ENCODE data around the gene SUSD5. TPM values are rescaled to one million over a fixed set of nuclear protein-coding genes. Genes with fewer than 3 reads are reported as not detected.

The SUSD5 gene
- total RNA-seq, 1 donor from 2014 or later = 2.0 TPM

GRCh38 chr3:33128706-33129105, 89.9 kb downstream of the SUSD5 start:
- DNase-seq = no peak
- TF ChIP-seq CTCF (IDR thresholded peaks at IDR 0.05; ENCODE audit: partially characterized antibody, unreplicated experiment) = no peak
- Mint-ChIP-seq H3K9me3 (ENCODE audit: unreplicated experiment) (no peaks in the 10 kb centered on the region), H3K4me1 (ENCODE audit: low read depth, unreplicated experiment) (no peaks in the 10 kb centered on the region), H3K27ac (ENCODE audit: unreplicated experiment) (no peak overlapping the region), H3K36me3 (ENCODE audit: unreplicated experiment) (no peaks in the 10 kb centered on the region), H3K4me3 (ENCODE audit: unreplicated experiment) (no peak overlapping the region), H3K27me3 (ENCODE audit: unreplicated experiment) (no peaks in the 10 kb centered on the region)

GRCh38 chr3:33125840-33126239, 92.8 kb downstream of the SUSD5 start:
- Mint-ChIP-seq H3K4me1 (ENCODE audit: low read depth, unreplicated experiment) (no peaks in the 10 kb centered on the region), H3K27me3 (ENCODE audit: unreplicated experiment) (peaks cover 3% of the 10 kb centered on the region), H3K9me3 (ENCODE audit: unreplicated experiment) (no peaks in the 10 kb centered on the region), H3K4me3 (ENCODE audit: unreplicated experiment) (no peak overlapping the region), H3K27ac (ENCODE audit: unreplicated experiment) (no peak overlapping the region), H3K36me3 (ENCODE audit: unreplicated experiment) (no peaks in the 10 kb centered on the region)
- DNase-seq = no peak
- TF ChIP-seq CTCF (IDR thresholded peaks at IDR 0.05; ENCODE audit: partially characterized antibody, unreplicated experiment) = no peak

- no peak for DNase-seq
- no peaks in the 10 kb centered on the region for H3K36me3 Mint-ChIP-seq (ENCODE audit: unreplicated experiment)
- H3K9me3 Mint-ChIP-seq (ENCODE audit: unreplicated experiment) = no peaks in the 10 kb centered on the region
- H3K4me1 Mint-ChIP-seq (ENCODE audit: low read depth, unreplicated experiment) = no peaks in the 10 kb centered on the region
- TF ChIP-seq CTCF (IDR thresholded peaks at IDR 0.05; ENCODE audit: partially characterized antibody, unreplicated experiment) = no peak
- H3K27ac Mint-ChIP-seq (ENCODE audit: unreplicated experiment) = no peak overlapping the region
- no peak overlapping the region for H3K4me3 Mint-ChIP-seq (ENCODE audit: unreplicated experiment)
- peaks cover 3% of the 10 kb centered on the region for H3K27me3 Mint-ChIP-seq (ENCODE audit: unreplicated experiment)
These were observed 94.0 kb downstream of the SUSD5 start for GRCh38 chr3:33124638-33125037.

- Mint-ChIP-seq H3K4me3 (ENCODE audit: unreplicated experiment) (no peak overlapping the region), H3K27me3 (ENCODE audit: unreplicated experiment) (peaks cover 4% of the 10 kb centered on the region), H3K36me3 (ENCODE audit: unreplicated experiment) (no peaks in the 10 kb centered on the region), H3K9me3 (ENCODE audit: unreplicated experiment) (no peaks in the 10 kb centered on the region), H3K27ac (ENCODE audit: unreplicated experiment) (no peak overlapping the region), H3K4me1 (ENCODE audit: low read depth, unreplicated experiment) (peaks cover 6% of the 10 kb centered on the region)
- no peak for TF ChIP-seq CTCF (IDR thresholded peaks at IDR 0.05; ENCODE audit: partially characterized antibody, unreplicated experiment)
- no peak for DNase-seq
These were observed 95.6 kb downstream of the SUSD5 start for GRCh38 chr3:33122991-33123390.

- Mint-ChIP-seq H3K27me3 (ENCODE audit: unreplicated experiment) (peaks cover 4% of the 10 kb centered on the region), H3K9me3 (ENCODE audit: unreplicated experiment) (no peaks in the 10 kb centered on the region), H3K4me3 (ENCODE audit: unreplicated experiment) (no peak overlapping the region), H3K36me3 (ENCODE audit: unreplicated experiment) (no peaks in the 10 kb centered on the region), H3K27ac (ENCODE audit: unreplicated experiment) (no peak overlapping the region), H3K4me1 (ENCODE audit: low read depth, unreplicated experiment) (peaks cover 6% of the 10 kb centered on the region)
- no peak for DNase-seq
- TF ChIP-seq CTCF (IDR thresholded peaks at IDR 0.05; ENCODE audit: partially characterized antibody, unreplicated experiment) = no peak
These were observed 98.7 kb downstream of the SUSD5 start for GRCh38 chr3:33119891-33120290.

All from glutamatergic neuron (in vitro differentiated cells).